ENCODE data around the gene DISP3.

- TF ChIP-seq CTCF (conservative IDR thresholded peaks at IDR 0.05; ENCODE audit: low read length) (peak; percentile 38; the same call in 1 of the 2 replicates), EZH2phosphoT487 (IDR thresholded peaks at IDR 0.05; ENCODE audit: borderline replicate concordance, low read depth, low read length) (no peak)
Observed at GRCh38 chr1:11481019-11481418, 2.1 kb downstream of the DISP3 start.
